ENCODE measurements around the gene PACS1.
"Not testable (repeated sequence)": the region's sequence is repeated elsewhere in the genome, so short reads cannot be mapped to it uniquely, and the experiment has no call there.

Gene PACS1

DNA sequence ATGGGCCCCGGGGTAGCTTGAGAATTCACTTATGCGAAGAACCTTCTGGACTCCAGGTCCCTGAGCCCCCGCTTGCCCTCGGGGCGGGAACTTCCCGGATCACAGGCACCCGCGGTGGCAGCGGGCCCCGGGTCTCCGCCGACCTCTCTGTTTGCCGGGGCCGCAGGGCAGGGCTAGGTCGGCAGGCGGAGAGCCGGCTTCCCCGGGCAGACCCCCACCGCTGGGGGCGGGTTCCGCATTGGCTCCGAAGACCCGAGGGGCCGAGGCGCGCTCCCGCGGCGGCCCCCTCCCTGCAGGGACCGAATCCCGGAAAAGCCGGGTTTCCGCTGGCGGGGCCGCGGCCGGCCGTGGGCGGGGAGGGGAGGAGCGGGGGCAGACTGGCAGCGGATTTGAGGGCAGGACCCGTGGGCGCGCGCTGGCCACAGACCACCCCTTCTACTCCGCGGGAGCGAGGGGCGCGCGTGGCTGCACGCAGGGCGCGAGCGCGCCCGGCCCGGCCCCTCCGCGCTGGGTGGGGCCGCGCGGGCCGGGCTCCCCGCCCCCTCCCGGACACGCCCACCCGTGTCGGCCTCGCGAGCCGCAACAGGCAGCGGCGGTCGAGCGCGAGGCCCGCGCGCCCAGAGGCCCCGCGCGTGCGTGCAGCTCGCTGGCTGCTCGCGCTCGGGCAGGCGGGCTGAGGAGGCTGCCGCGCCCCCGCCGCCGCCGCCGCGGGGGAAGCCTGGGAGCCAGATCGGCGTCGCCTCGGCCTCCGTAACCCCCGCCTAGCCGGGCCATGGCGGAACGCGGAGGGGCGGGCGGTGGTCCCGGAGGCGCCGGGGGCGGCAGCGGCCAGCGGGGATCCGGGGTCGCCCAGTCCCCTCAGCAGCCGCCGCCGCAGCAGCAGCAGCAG is at the start of gene PACS1:
PACS1 (plus strand) TSS at position 558 of the 889 bp plus-strand sequence; CDS start at position 773, 215 bp downstream.
- peak; percentile 65 for DNase-seq

DNA sequence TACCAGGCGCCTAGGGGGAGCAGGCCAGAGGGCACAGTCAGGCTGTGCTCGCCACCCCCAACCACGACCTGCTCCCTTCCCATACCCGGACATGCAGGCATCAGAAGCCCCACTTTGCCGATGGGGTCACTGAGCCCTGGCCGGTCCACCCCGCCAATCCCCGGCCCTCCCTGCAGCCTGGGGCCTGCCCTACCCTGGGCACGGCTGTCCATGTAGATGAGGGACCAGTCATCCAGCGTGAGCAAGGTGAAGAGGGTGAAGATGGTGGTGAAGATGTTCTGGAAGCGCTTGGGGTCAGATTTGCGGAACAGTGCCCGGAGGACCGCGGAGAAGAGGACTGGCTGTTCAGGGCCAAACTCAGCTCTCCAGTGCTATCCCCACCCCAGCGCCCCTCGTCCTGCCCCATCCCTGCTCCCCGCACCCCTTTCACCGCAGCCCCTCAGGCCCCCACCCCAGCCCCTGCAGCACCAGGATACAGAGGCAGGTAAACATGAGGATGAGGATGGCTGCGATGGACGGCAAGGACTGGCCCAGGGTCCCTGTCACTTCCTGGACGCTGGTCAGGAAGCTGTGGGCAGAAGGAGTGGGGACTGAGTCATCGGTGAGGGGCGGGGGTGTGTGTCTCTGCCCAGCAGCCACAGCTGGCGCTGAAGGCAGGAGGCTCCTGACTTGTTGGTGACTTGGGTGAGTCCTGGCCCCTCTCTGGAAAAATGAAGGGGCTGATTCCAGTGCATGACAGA is 49.3 kb upstream of the PACS1 start:
- no peak for DNase-seq

DNA sequence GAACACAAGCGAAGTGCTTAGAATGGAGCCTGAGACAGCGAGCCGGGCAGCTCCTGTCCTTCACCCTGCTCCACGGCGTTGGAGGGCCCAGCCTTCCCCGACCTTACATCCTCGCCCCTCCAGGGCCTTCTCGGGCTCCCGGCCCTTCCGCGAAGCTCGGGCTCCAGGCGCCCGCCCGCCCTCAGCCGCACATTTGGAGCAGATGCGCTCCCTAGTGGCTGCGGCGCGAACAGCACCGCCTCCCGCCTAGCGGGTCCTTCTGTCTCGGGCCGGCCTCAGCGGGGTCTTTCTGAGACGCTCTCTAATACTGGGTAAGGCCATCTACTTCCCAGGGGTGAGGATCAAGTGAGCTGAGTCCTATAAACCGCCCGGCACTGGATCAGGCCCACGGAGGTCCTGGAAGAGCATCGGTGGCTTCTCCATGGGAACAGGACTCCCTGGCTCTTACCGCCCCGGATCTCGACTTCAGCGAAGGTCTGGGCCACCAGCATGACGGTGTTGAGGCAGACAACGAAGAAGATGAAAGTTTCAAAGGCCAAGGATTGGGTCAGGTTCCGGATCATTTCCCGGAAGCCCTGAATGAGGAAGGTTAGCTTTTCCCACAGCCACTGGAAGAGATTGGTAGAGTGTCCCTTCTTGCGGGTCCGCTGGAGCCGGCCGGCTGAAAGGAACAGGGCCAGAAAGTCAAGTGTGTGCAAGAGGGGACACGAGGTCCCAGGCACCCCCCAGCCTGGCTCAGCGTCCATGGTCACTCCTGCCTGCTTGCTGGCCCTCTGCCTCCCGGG is 47.5 kb upstream of the PACS1 start:
- DNase-seq, result peak; percentile 64

DNA sequence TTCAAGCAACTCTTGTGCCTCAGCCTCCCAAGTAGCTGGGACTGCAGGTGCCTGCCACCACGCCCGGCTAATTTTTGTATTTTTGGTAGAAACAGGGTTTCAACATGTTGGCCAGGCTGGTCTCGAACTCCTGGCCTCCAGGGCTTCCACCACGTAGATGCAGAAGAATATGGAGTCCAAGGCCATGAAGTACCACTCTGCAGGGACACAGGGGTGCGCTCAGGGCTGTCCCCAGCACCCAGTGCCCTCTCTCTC is 47.0 kb upstream of the PACS1 start:
- not testable (repeated sequence) for DNase-seq

DNA sequence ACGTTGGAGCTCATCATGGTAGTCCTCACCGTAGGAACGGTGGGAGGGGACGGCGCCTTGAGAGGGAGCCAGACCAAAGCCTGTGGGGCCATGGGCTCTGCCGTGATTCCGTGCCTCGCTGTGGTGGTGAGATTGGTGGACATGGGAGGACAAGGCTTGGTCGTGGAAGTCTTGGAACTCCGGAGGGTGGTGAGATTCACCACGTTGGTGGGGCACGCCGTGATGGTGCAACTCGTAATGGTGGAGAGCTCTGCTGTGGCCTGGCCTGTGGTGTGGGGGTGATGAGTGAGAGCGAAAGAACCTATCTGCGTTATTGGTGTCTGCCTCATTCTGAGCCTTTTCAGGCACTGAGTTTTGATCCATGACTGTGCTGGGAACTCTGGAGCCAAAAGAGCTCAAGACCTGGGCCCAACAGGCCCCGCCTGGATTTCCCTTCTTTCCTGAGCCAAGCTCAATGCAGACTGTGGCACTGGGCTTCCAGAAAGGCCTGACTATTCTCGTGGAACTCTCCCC is 44.0 kb upstream of the PACS1 start, which contains the start of gene CATSPER1:
CATSPER1 (minus strand) TSS at position 463 of the 513 bp plus-strand sequence; CDS start at position 363, 100 bp downstream.
- DNase-seq, result no peak

DNA sequence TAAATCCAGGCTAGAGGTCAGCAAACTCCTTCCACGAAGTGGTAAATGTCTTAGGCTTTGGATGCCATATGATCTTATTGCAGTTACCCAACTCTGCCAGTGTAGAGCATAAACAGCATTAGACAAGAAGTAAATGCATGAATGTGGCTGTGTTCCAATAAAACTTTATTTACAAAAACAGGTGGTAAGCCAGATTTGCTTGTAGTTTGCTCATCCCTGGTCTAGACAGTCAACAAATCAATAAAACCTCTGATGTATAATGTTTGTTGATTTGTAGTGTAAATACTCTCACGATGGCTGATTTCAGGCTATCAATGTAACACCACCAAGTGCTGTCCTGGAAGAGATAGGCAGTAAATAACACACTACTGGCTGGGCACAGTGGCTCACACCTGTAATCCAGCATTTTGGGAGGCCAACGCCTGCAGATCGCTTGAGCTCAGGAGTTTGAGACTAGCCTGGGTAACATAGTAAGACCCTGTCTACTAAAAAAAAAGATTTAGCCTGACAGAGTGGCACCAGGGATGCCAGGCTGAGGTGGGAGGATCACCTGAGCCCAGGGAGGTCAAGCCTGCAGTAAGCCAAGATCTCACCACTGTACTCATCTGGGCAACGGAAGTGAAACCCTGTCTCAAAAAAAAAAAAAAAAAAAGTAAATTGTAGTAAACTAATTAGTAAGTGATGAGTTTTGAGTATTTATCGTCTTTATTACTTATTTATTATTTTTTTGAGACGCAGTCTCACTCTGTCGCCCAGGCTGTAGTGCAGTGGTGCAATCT is 36.9 kb upstream of the PACS1 start:
- DNase-seq, result no peak

DNA sequence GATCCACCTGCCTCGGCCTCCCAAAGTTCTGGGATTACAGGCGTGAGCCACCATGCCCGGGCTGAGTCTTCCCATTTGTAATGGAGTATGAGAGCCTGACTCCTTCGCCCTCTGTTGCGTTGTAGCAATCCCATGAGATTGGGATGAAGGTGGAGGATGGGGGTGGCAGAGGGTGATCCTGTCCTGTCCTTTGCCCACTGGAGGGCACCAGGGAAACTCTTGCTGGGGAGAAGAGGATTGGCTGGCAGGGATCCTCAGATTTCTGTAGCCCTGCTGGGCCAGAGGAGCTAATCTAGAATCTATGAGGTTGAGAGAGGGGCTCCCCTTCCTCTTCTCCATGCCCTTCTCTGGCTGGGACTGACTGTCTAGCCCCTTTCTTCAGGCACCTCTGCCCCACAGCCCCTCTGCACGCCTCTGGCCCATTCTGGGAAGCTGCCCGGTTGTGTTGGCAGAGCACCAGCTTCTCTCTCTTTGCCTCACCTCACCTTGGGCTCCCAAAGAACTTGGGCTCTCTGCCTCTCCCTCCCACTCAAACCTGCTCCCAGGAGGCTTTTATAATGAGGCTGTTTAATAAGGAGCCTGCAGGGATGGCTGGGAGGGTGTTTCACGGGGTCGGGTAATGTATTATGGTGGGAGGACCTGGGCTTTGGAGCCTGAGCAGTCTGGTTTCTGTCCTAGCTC is 34.3 kb upstream of the PACS1 start:
- no peak for DNase-seq

DNA sequence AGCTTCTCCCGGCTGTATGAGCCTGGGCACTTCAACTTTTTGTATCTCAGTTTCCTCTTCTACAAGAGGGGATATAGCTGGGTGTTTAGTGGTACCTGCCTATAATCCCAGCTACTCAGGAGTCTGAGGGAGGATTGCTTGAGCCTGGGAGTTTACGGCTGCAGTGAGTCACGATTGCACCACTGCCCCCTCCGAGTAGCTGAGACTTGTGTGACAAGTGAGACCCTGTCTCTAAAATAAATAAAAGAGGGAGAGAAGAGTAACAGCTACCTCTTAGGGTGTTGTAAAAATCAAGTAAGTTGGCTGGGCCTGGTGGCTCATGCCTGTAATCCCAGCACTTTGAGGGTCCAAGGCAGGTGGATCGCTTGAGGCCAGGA is 33.8 kb upstream of the PACS1 start:
- DNase-seq, result no peak

DNA sequence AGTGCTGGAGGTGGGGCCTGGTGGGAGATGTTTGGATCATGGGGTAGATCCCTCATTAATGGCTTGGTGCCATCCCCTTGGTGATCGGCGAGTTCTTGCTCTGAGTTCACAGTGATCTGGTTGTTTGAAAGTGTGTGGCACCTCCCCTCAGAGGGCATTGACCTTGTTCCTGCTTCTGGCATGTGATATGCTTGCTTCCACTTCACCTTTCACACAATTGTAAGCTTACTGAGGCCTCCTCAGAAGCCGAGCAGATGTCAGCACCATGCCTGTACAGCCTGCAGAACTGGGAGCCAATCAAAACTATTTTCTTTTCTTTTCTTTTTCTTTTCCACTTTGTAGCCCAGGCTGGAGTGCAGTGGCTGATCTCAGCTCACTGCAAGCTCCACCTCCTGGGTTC is 32.7 kb upstream of the PACS1 start:
- DNase-seq, result no peak

DNA sequence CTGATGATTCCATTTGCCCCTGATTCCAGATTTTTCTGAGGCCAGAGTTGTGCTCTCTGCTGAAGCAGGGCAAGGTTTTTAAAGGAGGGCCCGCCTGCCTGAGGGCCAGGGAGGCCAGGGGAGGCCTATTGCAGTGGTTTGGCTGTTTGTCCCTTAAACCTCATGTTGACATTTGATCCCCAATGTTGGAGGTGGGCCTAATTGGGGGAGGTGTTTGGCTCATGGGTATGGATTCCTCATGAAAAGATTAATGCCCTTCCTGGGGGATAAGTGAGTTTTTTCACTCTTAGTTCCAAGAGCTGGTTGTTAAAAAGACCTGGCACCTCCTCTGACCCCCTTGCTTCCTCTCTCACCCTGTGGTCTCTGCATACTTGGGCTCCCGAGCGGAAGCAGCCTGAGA is 30.3 kb upstream of the PACS1 start:
- no peak for DNase-seq

DNA sequence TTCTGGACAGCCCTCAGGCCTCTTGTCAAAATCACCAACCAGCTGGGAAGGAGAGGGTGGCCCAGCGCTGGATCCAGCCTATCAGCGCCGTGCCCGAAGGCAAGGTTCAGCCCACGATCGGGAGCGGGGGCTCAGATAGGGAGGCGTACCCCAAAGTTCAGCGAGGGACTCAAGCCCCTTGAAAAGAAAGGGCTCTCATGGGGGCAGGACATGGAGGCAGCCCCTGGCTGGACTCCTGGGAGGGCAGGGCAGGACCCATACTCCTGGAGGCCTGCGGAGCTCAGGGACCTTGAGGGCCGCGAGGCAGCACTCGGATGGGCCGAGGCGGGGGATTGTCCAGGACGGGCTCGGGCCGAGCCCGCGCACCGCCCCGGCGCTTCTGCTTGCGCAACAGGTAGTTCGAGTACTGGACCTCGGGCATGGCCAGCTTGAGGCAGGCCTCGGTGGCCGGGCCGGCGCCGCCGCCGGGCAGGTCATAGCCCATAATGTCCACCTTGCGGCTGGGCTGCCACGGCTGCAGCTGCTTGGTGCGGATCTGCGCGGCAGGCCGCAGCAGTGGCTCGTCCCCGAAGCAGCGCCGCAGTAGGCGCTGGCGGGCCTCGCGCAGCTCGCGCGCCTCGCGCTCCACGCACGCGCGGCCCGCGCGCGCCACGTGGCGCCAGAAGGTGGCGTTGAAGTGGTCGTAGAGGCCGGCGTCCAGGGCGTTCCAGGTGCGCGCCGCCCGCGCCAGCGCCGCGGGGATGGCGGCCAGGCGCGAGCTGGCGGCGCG is 27.7 kb upstream of the PACS1 start:
- no peak for DNase-seq

DNA sequence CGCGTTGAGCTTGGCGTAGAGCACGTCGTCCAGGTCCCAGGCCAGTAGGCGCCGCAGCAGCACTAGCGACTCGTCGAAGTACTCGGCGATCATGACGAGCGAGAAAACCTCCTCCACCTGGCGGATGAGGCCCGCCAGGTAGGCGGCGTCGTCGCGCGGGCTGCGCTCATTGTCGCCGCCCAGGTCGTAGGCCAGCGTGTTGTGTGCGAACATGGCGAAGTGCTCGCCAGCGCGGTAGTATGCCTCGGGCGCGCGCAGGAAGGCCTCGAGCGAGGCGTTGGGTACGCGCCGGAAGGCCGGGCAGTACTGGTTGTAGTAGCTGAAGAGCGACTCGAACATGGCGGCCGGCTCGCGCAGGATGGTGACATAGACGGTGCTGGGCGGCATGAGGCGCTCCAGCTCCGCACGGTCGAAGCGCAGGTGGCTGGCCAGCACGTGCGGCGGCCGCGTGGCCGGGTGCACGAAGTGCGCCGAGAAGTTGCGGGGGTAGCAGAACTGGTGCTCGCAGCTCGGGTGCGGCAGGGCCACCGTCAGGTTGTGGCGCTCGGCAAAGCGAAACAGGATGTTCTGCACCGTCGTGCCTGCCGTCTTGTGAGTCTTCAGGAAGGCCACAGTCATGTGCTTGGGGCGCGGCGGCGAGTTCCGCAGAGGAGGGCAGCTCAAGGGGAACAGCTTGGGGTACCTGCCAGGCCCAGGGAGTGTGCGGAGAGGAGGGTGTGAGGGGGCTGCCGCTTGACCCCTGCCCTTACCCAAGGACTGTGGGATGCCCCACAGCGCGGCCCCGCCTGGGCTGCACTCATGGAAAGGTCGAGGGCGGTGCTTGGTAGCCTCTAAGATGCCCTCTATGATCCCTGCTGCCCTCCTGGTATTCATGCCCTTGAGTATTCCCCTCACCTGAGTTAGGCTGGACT is 26.8 kb upstream of the PACS1 start:
- no peak for DNase-seq

DNA sequence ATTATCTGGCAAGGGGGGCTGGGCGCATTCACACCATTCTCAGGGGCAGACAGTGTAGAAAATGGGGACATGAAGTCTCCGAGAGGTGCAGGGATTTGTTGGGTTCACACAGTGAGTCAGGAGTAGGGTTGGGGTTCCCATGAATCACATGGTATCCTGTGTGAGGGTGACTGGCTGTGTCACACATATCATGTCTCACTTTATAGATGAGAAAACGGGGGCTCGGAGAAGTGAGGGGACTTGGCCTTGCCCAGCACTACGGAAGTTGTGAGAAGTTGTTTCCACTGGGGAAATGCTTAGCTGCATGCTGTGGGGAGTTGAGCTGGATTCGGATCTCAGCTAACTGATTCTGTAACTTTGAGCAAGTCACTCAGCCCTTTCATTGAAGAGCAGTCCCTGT is 25.3 kb upstream of the PACS1 start:
- DNase-seq, result no peak

DNA sequence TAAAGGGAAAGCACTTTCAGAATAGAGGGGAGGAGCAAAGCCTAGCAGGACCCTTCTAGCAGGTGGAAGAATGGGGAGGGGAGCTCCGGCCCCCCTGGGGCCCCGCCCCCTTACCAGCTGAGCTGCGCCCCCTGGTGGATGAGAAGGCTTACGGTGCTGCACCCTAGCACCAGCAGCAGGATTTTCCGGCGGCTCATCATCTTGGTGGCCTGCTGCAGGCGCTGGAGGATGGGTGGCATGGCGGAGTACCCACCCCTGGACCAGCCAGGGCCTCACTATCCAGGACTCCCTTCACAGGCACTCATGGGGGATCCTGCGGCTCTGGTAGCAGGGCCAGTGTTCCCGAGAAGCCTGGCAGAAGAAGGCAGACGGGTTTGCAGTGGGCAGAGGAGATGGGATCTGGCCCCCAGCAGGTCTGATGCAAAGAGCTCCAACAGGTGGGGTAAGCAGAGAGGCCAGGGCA is 24.9 kb upstream of the PACS1 start:
- DNase-seq, result peak; percentile 70

DNA sequence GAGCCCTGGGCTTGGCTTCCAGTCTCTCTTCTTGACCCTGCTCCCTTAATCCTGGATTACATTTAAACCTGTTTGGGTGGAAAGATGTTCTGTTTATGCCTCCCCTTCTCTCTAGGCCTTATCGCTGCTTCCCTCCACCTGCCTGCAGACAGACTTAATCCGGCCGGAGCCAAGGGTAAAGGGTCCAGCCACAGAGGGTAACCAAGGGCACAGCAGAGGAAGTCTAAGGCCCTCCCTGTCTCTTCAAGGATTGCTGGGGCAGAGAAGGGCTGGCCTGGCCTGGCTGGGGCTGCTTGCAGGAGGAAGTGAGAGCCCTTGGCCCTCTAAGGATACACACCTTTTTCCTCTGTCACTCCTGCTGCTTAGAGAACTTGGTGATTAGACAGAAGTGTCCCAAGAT is 23.2 kb upstream of the PACS1 start:
- DNase-seq, result no peak

DNA sequence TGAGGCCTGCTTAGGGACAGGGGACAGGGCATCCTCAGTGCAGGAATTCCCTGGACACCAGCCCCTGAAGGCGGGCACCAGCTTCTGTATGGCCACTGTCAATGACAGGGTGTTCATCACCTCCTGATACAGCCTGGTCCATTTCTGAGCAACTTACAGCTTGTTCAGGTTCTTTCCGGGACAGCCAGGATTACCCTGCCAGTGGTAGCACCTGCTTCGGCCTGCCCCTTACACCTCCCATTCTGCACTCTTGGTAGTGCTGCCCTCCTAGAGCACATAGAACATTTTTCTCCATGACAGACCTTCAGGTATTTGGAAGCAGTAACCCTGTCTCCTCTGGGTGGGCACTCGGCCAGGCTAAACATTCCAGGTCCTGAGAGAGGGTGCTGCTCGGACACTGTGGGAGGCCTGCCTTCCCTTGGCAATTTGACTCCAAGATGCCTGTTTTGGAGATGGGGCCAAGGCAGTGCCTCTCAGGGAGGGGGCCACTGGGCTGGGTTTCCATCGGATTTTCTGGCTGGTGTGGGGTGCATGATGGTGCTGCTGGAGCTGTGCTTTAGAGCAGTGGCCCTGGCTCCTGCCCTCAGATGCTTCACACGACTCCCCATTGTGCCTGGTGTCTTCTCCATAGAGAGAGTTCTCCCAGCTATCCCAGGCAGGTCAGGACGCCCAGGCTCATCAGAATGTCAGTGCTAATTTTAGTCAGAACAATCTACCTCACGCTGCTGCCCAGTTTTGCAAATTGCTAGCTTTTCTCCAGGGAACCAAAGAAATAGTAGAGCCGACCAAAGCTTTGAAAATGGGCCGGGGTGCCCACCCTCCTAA is 22.3 kb upstream of the PACS1 start:
- DNase-seq, result no peak

DNA sequence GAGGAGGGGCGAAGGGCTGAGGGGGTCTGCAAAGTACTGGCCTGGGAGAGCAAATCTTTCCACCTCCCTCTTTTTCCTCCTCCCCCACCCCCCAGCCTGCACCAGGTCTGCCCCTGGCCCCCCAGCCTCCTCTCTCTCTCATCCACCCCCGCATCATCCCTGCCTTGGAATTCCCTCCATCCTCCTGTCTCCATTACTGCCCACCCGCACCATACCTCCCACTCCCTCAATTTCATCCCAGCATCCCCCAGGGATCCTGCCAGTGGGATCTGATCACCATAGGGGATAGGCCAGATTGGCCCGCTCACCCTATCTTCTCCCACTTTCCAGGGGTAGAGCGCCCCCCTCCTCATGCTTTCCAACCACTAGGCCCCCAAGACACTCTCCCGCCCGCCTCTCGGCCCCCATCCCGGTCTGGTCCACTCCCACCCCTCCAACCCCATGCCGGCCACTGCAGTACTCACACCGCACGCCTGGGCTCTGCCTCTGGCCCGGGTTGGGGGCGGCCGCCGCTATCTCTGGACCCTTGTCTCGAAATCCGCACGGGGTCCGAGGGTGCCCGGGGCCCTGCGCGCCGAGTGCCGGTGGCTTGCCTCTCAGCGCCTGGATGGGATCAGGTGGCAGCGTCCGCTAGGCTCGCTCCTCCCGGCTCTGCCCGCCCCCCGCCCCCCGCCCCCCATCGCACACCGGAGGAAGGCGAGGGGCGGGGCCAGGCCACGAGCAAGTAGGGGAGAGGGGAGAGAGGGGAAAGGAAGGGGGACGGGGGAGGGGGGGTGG is 21.3 kb upstream of the PACS1 start, which contains the start of gene GAL3ST3:
GAL3ST3 (minus strand) TSS at position 615 of the 777 bp plus-strand sequence. CDS start 3,746 bp downstream, outside the sequence.
- DNase-seq, result no peak
